ENCODE data around the gene DNAJC1.

The DNAJC1 gene

DNA sequence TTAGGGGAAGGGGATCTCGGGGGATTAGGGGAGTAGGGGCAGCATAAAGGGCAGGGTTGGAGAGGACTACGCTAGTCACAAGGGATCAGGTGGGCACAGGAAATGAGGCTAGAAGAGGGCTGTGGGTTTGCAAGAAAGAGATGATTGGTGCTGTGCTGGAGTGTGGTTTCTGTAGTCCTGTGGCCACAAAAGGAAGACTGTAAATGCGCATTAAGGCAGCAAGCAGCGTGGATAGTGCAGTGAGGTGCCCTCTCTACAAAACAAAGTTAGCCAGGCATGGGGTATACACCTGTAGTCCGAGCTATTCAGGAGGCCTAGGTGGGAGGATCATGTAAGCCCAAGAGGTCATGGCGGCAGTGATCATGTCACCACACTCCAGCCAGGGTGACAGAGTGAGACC lies 257.4 kb downstream of the DNAJC1 start:
- Histone ChIP-seq H2AFZ (ENCODE audit: low read depth, low read length, severe bottlenecking) (no peak overlapping the region), H3K27ac (ENCODE audit: low read depth, low read length) (no peak overlapping the region), H3K79me2 (ENCODE audit: insufficient read depth, low read length) (no peaks in the 10 kb centered on the region), H3K27me3 (ENCODE audit: low read length) (no peaks in the 10 kb centered on the region), H3K4me3 (ENCODE audit: insufficient read depth, low read length, poor library complexity, severe bottlenecking) (no peak overlapping the region), H3K36me3 (ENCODE audit: low read length) (peaks cover 23% of the 10 kb centered on the region; the same call in 1 of the 2 replicates), H3K9ac (ENCODE audit: low read length) (no peak overlapping the region), H3F3A (ENCODE audit: insufficient read depth) (no peaks in the 10 kb centered on the region), H3K9me2 (replicated peaks; ENCODE audit: insufficient read depth, low read length) (no peaks in the 10 kb centered on the region), H3K9me3 (ENCODE audit: insufficient read depth, low read length) (no peaks in the 10 kb centered on the region), H3K4me2 (ENCODE audit: low read depth, low read length, poor library complexity, severe bottlenecking) (no peak overlapping the region), H4K20me1 (ENCODE audit: low read depth, low read length) (no peaks in the 10 kb centered on the region)
- TF ChIP-seq, protein P1, sequence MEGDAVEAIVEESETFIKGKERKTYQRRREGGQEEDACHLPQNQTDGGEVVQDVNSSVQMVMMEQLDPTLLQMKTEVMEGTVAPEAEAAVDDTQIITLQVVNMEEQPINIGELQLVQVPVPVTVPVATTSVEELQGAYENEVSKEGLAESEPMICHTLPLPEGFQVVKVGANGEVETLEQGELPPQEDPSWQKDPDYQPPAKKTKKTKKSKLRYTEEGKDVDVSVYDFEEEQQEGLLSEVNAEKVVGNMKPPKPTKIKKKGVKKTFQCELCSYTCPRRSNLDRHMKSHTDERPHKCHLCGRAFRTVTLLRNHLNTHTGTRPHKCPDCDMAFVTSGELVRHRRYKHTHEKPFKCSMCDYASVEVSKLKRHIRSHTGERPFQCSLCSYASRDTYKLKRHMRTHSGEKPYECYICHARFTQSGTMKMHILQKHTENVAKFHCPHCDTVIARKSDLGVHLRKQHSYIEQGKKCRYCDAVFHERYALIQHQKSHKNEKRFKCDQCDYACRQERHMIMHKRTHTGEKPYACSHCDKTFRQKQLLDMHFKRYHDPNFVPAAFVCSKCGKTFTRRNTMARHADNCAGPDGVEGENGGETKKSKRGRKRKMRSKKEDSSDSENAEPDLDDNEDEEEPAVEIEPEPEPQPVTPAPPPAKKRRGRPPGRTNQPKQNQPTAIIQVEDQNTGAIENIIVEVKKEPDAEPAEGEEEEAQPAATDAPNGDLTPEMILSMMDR (IDR thresholded peaks at IDR 0.05; ENCODE audit: insufficient read depth, low read length, poor library complexity, severe bottlenecking), result no peak
- TF ChIP-seq EZH2phosphoT487 (conservative IDR thresholded peaks at IDR 0.05; ENCODE audit: low read length), result no peak

DNA sequence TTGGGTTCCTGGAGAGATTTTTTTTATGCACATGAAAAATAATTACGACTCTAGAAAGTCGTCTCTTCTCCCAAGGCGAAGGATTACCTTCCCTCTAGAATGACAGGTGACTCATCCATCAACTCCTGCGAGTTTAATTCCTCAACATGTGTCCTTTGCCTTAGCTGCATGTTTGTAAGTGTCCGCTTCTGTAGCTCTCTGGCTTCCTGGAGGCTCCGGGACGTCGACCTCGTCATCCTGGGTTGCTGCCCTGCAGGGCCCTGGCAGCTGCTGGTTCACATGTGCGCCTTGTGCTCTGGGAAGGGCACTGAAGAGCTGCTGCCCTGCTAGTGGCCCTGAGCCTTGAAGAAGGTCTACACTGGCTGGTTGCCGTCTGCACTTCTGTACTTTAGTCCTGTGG lies 259.3 kb downstream of the DNAJC1 start:
- Histone ChIP-seq H3F3A (ENCODE audit: insufficient read depth) (no peaks in the 10 kb centered on the region), H2AFZ (ENCODE audit: low read depth, low read length, severe bottlenecking) (no peak overlapping the region), H3K36me3 (ENCODE audit: low read length) (peaks cover 29% of the 10 kb centered on the region; the same call in 1 of the 2 replicates), H3K79me2 (ENCODE audit: insufficient read depth, low read length) (no peaks in the 10 kb centered on the region), H3K9me2 (replicated peaks; ENCODE audit: insufficient read depth, low read length) (no peaks in the 10 kb centered on the region), H3K27ac (ENCODE audit: low read depth, low read length) (no peak overlapping the region), H3K9ac (ENCODE audit: low read length) (no peak overlapping the region), H3K9me3 (ENCODE audit: insufficient read depth, low read length) (no peaks in the 10 kb centered on the region), H4K20me1 (ENCODE audit: low read depth, low read length) (no peaks in the 10 kb centered on the region), H3K27me3 (ENCODE audit: low read length) (no peaks in the 10 kb centered on the region), H3K4me2 (ENCODE audit: low read depth, low read length, poor library complexity, severe bottlenecking) (no peak overlapping the region), H3K4me3 (ENCODE audit: insufficient read depth, low read length, poor library complexity, severe bottlenecking) (no peak overlapping the region)
- TF ChIP-seq, protein P1 (IDR thresholded peaks at IDR 0.05; ENCODE audit: insufficient read depth, low read length, poor library complexity, severe bottlenecking), result no peak
- TF ChIP-seq EZH2phosphoT487 (conservative IDR thresholded peaks at IDR 0.05; ENCODE audit: low read length), result no peak

DNA sequence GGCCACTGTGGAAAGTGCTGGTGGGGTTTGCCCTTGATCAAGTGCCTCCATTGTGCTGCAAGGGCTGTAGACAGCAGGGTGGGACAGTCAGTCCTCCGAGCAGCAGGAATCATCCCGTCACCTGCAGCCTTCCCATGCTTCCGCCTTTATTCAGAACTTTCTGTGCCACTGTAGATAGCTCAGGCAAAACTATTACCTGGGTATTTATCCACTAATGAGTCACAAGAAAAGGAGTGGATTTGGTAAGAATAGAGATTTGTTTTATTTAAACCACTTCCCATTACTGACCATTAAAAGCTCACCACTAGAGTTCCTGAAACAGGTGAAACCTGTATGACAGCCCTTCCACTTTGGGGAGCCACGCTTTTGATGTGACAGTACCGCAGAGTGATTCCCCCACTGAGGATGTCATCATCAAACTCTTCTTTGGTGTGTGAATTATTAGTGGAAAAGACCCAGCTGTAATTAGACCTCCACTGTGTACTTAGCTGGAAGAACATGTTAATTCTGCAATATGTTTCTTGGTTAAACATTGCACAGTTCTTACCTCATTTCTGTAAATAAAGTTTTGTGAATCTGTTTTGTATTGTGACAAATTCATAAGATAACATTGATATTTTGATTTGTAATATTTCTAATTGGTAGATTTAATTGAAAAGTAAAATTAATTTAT lies 260.7 kb downstream of the DNAJC1 start:
- TF ChIP-seq, protein P1 (IDR thresholded peaks at IDR 0.05; ENCODE audit: insufficient read depth, low read length, poor library complexity, severe bottlenecking), result no peak
- TF ChIP-seq EZH2phosphoT487 (conservative IDR thresholded peaks at IDR 0.05; ENCODE audit: low read length), result no peak
- H3K4me3 ChIP-seq (ENCODE audit: insufficient read depth, low read length, poor library complexity, severe bottlenecking), result no peak overlapping the region
- no peaks in the 10 kb centered on the region for H3K9me3 ChIP-seq (ENCODE audit: insufficient read depth, low read length)
- no peaks in the 10 kb centered on the region for H3K79me2 ChIP-seq (ENCODE audit: insufficient read depth, low read length)
- no peaks in the 10 kb centered on the region for H3K27me3 ChIP-seq (ENCODE audit: low read length)
- no peak overlapping the region for H2AFZ ChIP-seq (ENCODE audit: low read depth, low read length, severe bottlenecking)
- no peak overlapping the region for H3K9ac ChIP-seq (ENCODE audit: low read length)
- peaks cover 29% of the 10 kb centered on the region; the same call in 1 of the 2 replicates for H3K36me3 ChIP-seq (ENCODE audit: low read length)
- no peaks in the 10 kb centered on the region for H3K9me2 ChIP-seq (replicated peaks; ENCODE audit: insufficient read depth, low read length)
- no peak overlapping the region for H3K4me2 ChIP-seq (ENCODE audit: low read depth, low read length, poor library complexity, severe bottlenecking)
- H3F3A ChIP-seq (ENCODE audit: insufficient read depth), result no peaks in the 10 kb centered on the region
- no peaks in the 10 kb centered on the region for H4K20me1 ChIP-seq (ENCODE audit: low read depth, low read length)
- H3K27ac ChIP-seq (ENCODE audit: low read depth, low read length), result no peak overlapping the region
